GM19395 (cell line): ENCODE results near the gene AFAP1L2.

Experiments
- ATAC-seq: cut with Tn5 transposase; IDR thresholded peaks from one replicate; pipeline ENCODE4 v1.9.1; 2021; ENCODE audit warnings: mild to moderate bottlenecking, moderate library complexity; ENCODE audit not compliant: unreplicated experiment

Gene AFAP1L2

GRCh38 chr10:114404171-114405010 is at the start of gene AFAP1L2:
AFAP1L2 (minus strand) TSS chr10:114404502; CDS start chr10:114404455, 47 bp downstream.
- ATAC-seq: no peak

- ATAC-seq: no peak
Observed at GRCh38 chr10:114453576-114453975, 49.3 kb upstream of the AFAP1L2 start.

GRCh38 chr10:114448897-114449296 is 44.6 kb upstream of the AFAP1L2 start:
- no peak for ATAC-seq

GRCh38 chr10:114445332-114445731 is 41.0 kb upstream of the AFAP1L2 start:
- no peak for ATAC-seq

- ATAC-seq: no peak
Observed at GRCh38 chr10:114444819-114445218, 40.5 kb upstream of the AFAP1L2 start.

GRCh38 chr10:114442091-114442630 is 37.9 kb upstream of the AFAP1L2 start:
- ATAC-seq: no peak

- no peak for ATAC-seq
Observed at GRCh38 chr10:114441107-114441506, 36.8 kb upstream of the AFAP1L2 start.

GRCh38 chr10:114437473-114438292 is 33.4 kb upstream of the AFAP1L2 start:
- no peak for ATAC-seq

GRCh38 chr10:114436941-114437340 is 32.6 kb upstream of the AFAP1L2 start:
- no peak for ATAC-seq

- ATAC-seq: no peak
Observed at GRCh38 chr10:114432566-114433093, 28.3 kb upstream of the AFAP1L2 start.

GRCh38 chr10:114431414-114432135 is 27.3 kb upstream of the AFAP1L2 start:
- ATAC-seq: no peak

GRCh38 chr10:114430688-114431413 is 26.5 kb upstream of the AFAP1L2 start:
- ATAC-seq: no peak

- ATAC-seq: no peak
Observed at GRCh38 chr10:114429581-114430335, 25.5 kb upstream of the AFAP1L2 start.

- ATAC-seq: no peak
Observed at GRCh38 chr10:114427124-114427852, 23.0 kb upstream of the AFAP1L2 start.

- ATAC-seq: no peak
Observed at GRCh38 chr10:114426476-114426875, 22.2 kb upstream of the AFAP1L2 start.

GRCh38 chr10:114420811-114421485 is 16.6 kb upstream of the AFAP1L2 start:
- no peak for ATAC-seq

- no peak for ATAC-seq
Observed at GRCh38 chr10:114418109-114418508, 13.8 kb upstream of the AFAP1L2 start.
